ENCODE measurements around the gene MAST2.

The MAST2 gene

DNA sequence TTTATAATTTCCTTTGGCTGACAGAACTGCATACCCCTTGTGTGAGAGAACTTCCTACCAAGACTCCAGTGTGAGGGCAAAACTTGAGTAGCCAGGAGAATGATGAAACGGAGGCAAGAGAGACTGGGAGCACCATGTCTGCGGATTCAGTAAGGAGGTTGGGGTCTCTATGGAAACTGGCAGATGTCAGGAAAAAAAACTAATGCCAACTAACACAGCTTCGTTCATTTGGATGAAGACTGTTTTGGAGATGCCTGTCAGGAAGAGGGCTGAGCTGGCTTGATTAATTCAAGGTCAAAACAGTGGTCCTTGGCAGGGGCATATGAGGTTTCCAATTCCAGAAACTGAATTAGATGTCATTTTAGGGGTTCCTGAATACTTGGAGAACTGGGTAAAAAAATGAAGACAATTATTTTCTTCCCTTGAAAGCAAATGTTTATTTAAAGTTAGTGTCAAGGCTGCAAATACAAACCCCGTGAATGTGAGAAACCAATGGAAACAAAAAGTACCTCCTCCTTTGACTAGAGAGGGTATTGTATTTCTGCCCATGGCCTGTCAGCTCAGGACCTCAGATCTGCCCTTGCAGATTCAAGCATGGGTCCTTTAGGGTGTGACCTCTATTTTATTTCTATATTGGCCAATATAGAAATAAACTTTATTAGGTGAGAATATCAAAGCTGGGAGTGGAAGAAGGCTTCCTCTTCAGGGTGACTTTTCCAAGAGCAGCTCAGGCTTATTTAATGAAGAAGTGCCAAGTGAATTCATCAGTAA, 110.5 kb downstream of the MAST2 start:
- TF ChIP-seq, protein P1, sequence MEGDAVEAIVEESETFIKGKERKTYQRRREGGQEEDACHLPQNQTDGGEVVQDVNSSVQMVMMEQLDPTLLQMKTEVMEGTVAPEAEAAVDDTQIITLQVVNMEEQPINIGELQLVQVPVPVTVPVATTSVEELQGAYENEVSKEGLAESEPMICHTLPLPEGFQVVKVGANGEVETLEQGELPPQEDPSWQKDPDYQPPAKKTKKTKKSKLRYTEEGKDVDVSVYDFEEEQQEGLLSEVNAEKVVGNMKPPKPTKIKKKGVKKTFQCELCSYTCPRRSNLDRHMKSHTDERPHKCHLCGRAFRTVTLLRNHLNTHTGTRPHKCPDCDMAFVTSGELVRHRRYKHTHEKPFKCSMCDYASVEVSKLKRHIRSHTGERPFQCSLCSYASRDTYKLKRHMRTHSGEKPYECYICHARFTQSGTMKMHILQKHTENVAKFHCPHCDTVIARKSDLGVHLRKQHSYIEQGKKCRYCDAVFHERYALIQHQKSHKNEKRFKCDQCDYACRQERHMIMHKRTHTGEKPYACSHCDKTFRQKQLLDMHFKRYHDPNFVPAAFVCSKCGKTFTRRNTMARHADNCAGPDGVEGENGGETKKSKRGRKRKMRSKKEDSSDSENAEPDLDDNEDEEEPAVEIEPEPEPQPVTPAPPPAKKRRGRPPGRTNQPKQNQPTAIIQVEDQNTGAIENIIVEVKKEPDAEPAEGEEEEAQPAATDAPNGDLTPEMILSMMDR (IDR thresholded peaks at IDR 0.05; ENCODE audit: borderline replicate concordance, control extremely low read depth, extremely low read depth, insufficient read depth, missing control alignments) = no peak
- in situ Hi-C loops (cut with MboI; ENCODE audit: low sequenced_read_pairs, unreplicated experiment) = no loop called here

DNA sequence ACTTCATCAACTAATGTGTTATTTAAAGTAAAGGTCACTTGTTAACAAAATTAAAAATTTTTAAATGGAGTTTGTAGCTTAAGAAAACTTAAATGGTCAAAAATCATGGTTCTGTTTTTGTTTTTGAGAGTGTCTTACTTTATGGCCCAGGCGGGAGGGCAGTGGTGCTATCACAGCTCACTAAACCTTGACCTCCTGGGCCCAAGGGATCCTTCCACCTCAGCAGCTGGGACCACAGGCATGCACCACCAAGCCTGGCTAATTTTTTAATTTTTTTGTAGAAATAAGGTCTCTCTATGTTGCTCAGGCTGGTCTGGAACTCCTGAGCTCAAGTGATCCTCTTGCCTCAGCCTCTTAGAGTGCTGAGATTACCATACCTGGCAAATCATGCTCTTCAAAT, 111.4 kb downstream of the MAST2 start:
- DNase-seq (ENCODE audit: low spot score) = no peak
- TF ChIP-seq, protein P1 (IDR thresholded peaks at IDR 0.05; ENCODE audit: borderline replicate concordance, control extremely low read depth, extremely low read depth, insufficient read depth, missing control alignments) = no peak
- in situ Hi-C loops (cut with MboI; ENCODE audit: low sequenced_read_pairs, unreplicated experiment) = no loop called here

More for the DNA sequence above, 110.5 kb downstream of the MAST2 start:
- DNase-seq (ENCODE audit: low spot score) = no peak

DNA sequence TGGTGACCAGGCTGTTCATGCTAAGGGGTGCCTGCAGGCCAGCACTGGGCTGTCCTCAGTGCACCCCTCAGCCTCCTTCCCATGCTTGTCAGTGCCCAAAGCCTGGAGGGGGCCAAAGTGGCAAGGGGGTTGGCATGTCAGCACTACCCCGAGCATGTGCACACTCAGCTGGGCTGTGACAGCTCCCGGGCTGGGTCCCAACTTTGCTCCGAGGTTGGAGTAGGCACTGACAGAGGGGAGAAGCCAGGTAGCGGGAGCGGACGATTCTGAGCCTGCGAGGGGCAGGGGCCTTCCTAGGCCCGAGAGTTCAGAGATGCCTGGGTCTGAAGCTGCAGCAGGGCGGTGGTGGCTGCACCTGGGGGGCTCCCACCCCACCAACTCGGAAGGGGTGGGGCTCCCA, 119.0 kb downstream of the MAST2 start:
- DNase-seq (ENCODE audit: low spot score) = no peak
- TF ChIP-seq, protein P1 (IDR thresholded peaks at IDR 0.05; ENCODE audit: borderline replicate concordance, control extremely low read depth, extremely low read depth, insufficient read depth, missing control alignments) = no peak
- in situ Hi-C loops (cut with MboI; ENCODE audit: low sequenced_read_pairs, unreplicated experiment) = no loop called here

DNA sequence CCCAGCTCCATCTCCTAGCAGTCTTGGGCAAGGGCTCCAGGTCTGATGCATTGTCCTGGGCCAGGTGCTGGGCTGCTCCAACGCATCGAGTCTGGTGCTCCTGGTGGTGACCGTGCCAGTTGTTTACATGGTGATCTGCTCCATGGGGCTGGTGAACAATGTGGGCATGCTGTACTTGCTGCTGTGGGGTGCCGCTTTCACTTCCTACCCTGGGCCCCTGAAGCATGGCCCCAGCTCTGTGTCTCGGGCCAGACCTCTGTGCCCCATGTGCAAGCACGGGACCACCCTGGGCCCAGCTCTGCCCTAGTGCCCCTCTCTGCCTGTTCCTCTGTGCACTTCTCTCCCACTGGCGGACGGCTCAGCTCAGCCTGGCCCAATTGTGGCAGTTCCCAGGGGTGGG, 119.4 kb downstream of the MAST2 start:
- DNase-seq (ENCODE audit: low spot score) = no peak
- in situ Hi-C loops (cut with MboI; ENCODE audit: low sequenced_read_pairs, unreplicated experiment) = no loop called here
- TF ChIP-seq, protein P1 (IDR thresholded peaks at IDR 0.05; ENCODE audit: borderline replicate concordance, control extremely low read depth, extremely low read depth, insufficient read depth, missing control alignments) = no peak

DNA sequence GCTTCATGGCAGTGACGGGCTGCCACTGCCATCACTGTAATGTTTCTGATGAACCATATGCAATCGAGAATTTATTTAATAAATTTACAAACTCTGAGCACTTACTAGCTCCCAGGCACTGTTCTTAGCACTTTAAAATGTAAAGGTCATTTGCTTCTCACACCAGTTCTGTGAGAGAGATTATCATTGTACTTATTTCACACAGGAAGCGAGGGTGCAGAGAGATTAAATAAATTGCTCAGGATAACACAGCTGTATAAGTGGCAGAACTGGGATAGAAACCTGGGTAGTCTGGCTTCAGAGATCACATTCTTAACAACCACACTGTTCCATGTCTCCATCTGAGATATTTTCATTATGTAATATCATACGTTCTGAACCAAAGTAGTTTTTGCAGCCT, 119.9 kb downstream of the MAST2 start:
- no peak for DNase-seq (ENCODE audit: low spot score)
- in situ Hi-C loops (cut with MboI; ENCODE audit: low sequenced_read_pairs, unreplicated experiment) = no loop called here
- TF ChIP-seq, protein P1 (IDR thresholded peaks at IDR 0.05; ENCODE audit: borderline replicate concordance, control extremely low read depth, extremely low read depth, insufficient read depth, missing control alignments) = no peak

DNA sequence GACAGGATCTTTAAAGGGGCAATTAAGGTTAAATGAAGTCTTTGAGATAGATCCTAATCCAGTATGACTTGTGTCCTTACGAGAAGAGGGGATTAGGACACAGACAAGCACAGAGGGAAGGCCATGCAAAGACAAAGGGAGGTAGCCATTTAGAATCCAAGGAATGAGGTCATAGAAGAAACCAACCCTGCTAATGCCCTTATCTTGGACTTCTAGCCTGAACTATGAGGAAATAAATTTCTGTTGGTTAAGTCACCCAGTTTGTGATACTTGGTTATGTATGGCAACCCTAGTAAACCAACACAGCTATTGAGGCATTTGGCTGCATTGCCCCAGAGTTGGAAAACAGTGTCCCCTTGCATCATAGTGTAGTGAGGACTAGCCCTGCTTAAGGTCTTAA, 121.3 kb downstream of the MAST2 start:
- TF ChIP-seq, protein P1 (IDR thresholded peaks at IDR 0.05; ENCODE audit: borderline replicate concordance, control extremely low read depth, extremely low read depth, insufficient read depth, missing control alignments) = no peak
- no peak for DNase-seq (ENCODE audit: low spot score)
- in situ Hi-C loops (cut with MboI; ENCODE audit: low sequenced_read_pairs, unreplicated experiment) = no loop called here
